Posterior vena cava (tissue), 2 donors: ENCODE data around the gene KANSL1. TPM values are rescaled to one million over a fixed set of nuclear protein-coding genes. Genes with fewer than 3 reads are reported as not detected.

Experiments
- DNase-seq: peaks from one replicate; pipeline ENCODE4 v3.0.0-alpha.2; 2020; ENCODE audit warnings: low spot score
- intact Hi-C, 2 donors: fragments of 100-400 bp; cut with DNase I; formaldehyde crosslinking; loops; one replicate each; pipeline versions ENCODE4 v1.14.1 to v1.14.2; 2022 to 2023
- total RNA-seq, 2 donors: library from RNA; stranded (reverse); fragmentation: NEBNext Ultra II Directional; extraction: Animal tissue kit (Norgen Biotek cat#: 25700); gene quantifications; one replicate each; pipeline ENCODE4 v1.2.1, GENCODE V29; 2021
- donor health status: DM: yes; HTN: yes; CAD: no.
- donor health status: DM: yes; HTN: yes; CAD: no.

KANSL1 gene
- total RNA-seq, 2 donors from 2014 or later = 65.9 to 73.1 TPM

GRCh38 chr17:46151762-46152161, 41.5 kb downstream of the KANSL1 start:
- DNase-seq = no peak
- intact Hi-C loops = no loop called here

GRCh38 chr17:46150216-46150963, 42.8 kb downstream of the KANSL1 start:
- intact Hi-C loops = no loop called here

GRCh38 chr17:46148247-46148646, 45.0 kb downstream of the KANSL1 start:
- intact Hi-C loops = no loop called here
- no peak for DNase-seq

More at GRCh38 chr17:46150216-46150963, 42.8 kb downstream of the KANSL1 start:
- no peak for DNase-seq

GRCh38 chr17:46147296-46147695, 45.9 kb downstream of the KANSL1 start:
- intact Hi-C loops = no loop called here

GRCh38 chr17:46144246-46144645, 49.0 kb downstream of the KANSL1 start:
- no peak for DNase-seq
- intact Hi-C loops = loop anchor here in 1 of 2 donors (5.0 kb wide), 1 partner anchor 38 kb away; no protein-coding TSS in a partner anchor

More at GRCh38 chr17:46147296-46147695, 45.9 kb downstream of the KANSL1 start:
- DNase-seq = no peak

- intact Hi-C loops = loop anchor here in 1 of 2 donors (5.0 kb wide), 1 partner anchor 38 kb away; no protein-coding TSS in a partner anchor
- DNase-seq = no peak
Measured at GRCh38 chr17:46143827-46144236, 49.4 kb downstream of the KANSL1 start.

- intact Hi-C loops = loop anchor here in 1 of 2 donors (5.0 kb wide), 1 partner anchor 41 kb away; no protein-coding TSS in a partner anchor
- DNase-seq = no peak
Measured at GRCh38 chr17:46141645-46142044, 51.6 kb downstream of the KANSL1 start.

- no peak for DNase-seq
- intact Hi-C loops = loop anchor here in 1 of 2 donors (5.0 kb wide), 1 partner anchor 42 kb away; no protein-coding TSS in a partner anchor
Measured at GRCh38 chr17:46140645-46141197, 52.5 kb downstream of the KANSL1 start.

GRCh38 chr17:46139432-46140210, 53.6 kb downstream of the KANSL1 start:
- no peak for DNase-seq
- intact Hi-C loops = loop anchor here in 1 of 2 donors (5.0 kb wide), 1 partner anchor 43 kb away; no protein-coding TSS in a partner anchor

- intact Hi-C loops = no loop called here
- DNase-seq = no peak
Measured at GRCh38 chr17:46138473-46138872, 54.8 kb downstream of the KANSL1 start.

GRCh38 chr17:46136820-46137219, 56.4 kb downstream of the KANSL1 start:
- intact Hi-C loops = no loop called here
- no peak for DNase-seq

GRCh38 chr17:46135879-46136563, 57.2 kb downstream of the KANSL1 start:
- no peak for DNase-seq
- intact Hi-C loops = no loop called here

GRCh38 chr17:46135126-46135812, 58.0 kb downstream of the KANSL1 start:
- no peak for DNase-seq
- intact Hi-C loops = no loop called here

- no peak for DNase-seq
- intact Hi-C loops = no loop called here
Measured at GRCh38 chr17:46129302-46129701, 63.9 kb downstream of the KANSL1 start.

- intact Hi-C loops = no loop called here
- no peak for DNase-seq
Measured at GRCh38 chr17:46128453-46128852, 64.8 kb downstream of the KANSL1 start.

GRCh38 chr17:46127524-46127923, 65.7 kb downstream of the KANSL1 start:
- intact Hi-C loops = no loop called here
- DNase-seq = no peak

- intact Hi-C loops = no loop called here
- no peak for DNase-seq
Measured at GRCh38 chr17:46126840-46127239, 66.4 kb downstream of the KANSL1 start.

- intact Hi-C loops = no loop called here
- no peak for DNase-seq
Measured at GRCh38 chr17:46125831-46126230, 67.4 kb downstream of the KANSL1 start.
